Stimulated activated CD8-positive, alpha-beta memory T cell treated with anti-CD3 and anti-CD28 coated beads, Interleukin-2, amount 100 ng/mL, for 1 hour (primary cell): ENCODE results near the gene ANKRD13B.

Source experiments
- DNase-seq, 2 donors: peaks; one replicate each; pipeline ENCODE4 v3.0.0-alpha.2; 2020; ENCODE audit warnings: low read depth in 2 of 2

The ANKRD13B gene

GRCh38 chr17:29568331-29569244 lies 24.3 kb upstream of the ANKRD13B start, which contains the start of gene TP53I13:
Gene TP53I13 (plus strand): TSS chr17:29568701. CDS start chr17:29568759, 58 bp downstream.
- DNase-seq = peak; percentile 83 to 85

- no peak for DNase-seq
Observed at GRCh38 chr17:29569245-29569950, 23.5 kb upstream of the ANKRD13B start.

- DNase-seq = no peak
Observed at GRCh38 chr17:29570521-29570920, 22.4 kb upstream of the ANKRD13B start.

GRCh38 chr17:29571486-29571882 lies 21.4 kb upstream of the ANKRD13B start:
- no peak for DNase-seq

- DNase-seq = no peak
Observed at GRCh38 chr17:29571883-29572681, 20.9 kb upstream of the ANKRD13B start.

- DNase-seq = no peak
Observed at GRCh38 chr17:29572691-29573557, 20.0 kb upstream of the ANKRD13B start.

GRCh38 chr17:29573558-29573869 lies 19.4 kb upstream of the ANKRD13B start:
- no peak for DNase-seq

GRCh38 chr17:29573871-29574731 lies 18.8 kb upstream of the ANKRD13B start:
- DNase-seq = no peak

GRCh38 chr17:29574732-29575510 lies 18.0 kb upstream of the ANKRD13B start:
- DNase-seq = no peak

GRCh38 chr17:29575511-29576213 lies 17.3 kb upstream of the ANKRD13B start:
- no peak for DNase-seq

- no peak for DNase-seq
Observed at GRCh38 chr17:29576214-29577000, 16.5 kb upstream of the ANKRD13B start.

- DNase-seq = no peak
Observed at GRCh38 chr17:29577001-29577370, 15.9 kb upstream of the ANKRD13B start.

- no peak for DNase-seq
Observed at GRCh38 chr17:29577385-29578211, 15.3 kb upstream of the ANKRD13B start.

GRCh38 chr17:29578626-29579485 lies 14.1 kb upstream of the ANKRD13B start:
- DNase-seq = no peak

GRCh38 chr17:29579866-29580771 lies 12.8 kb upstream of the ANKRD13B start:
- peak; percentile 75 to 79 for DNase-seq
